ENCODE measurements around the gene ATP1B1. TPM values are rescaled to one million over a fixed set of nuclear protein-coding genes. Genes with fewer than 3 reads are reported as not detected.

Gene ATP1B1
- total and polyA plus RNA-seq, 2 experiments from 2014 or later, result 6.9 to 16.1 TPM

GRCh38 chr1:169072945-169073725 is 33.4 kb upstream of the ATP1B1 start:
- in situ Hi-C loops (cut with MboI), result no loop called here
- TF ChIP-seq EZH2 (IDR thresholded peaks at IDR 0.05; ENCODE audit: insufficient read depth, poor library complexity, severe bottlenecking) (no peak), EZH2phosphoT487 (IDR thresholded peaks at IDR 0.05; ENCODE audit: insufficient read depth, low read depth) (no peak)
- H3K9me2 ChIP-seq (ENCODE audit: insufficient read depth), result no peaks in the 10 kb centered on the region; the same call in 1 of the 2 replicates
- no peak for DNase-seq
- H2AFZ ChIP-seq, result no peak overlapping the region
- no peaks in the 10 kb centered on the region for H3K4me1 ChIP-seq (ENCODE audit: insufficient read depth)
- H3F3A ChIP-seq (ENCODE audit: insufficient read depth), result no peaks in the 10 kb centered on the region
- H3K4me3 ChIP-seq, result no peak overlapping the region
- no peak overlapping the region for H3K27ac ChIP-seq
- H3K27me3 ChIP-seq (replicated peaks; ENCODE audit: insufficient read depth), result no peaks in the 10 kb centered on the region; the same call in 1 of the 2 replicates
- no peaks in the 10 kb centered on the region for H3K36me3 ChIP-seq (ENCODE audit: low read depth)
- no peak overlapping the region for H3K4me2 ChIP-seq (ENCODE audit: unreplicated experiment)
- no peak overlapping the region for H3K9ac ChIP-seq
- 30 to 34% methylated on average over 6 of the region's 6 CpGs for WGBS, 2 experiments (ENCODE audit: low coverage in 1 of 2, low lambda C conversion rate in 2 of 2, missing lambda C conversion rate in 2 of 2)
- no peaks in the 10 kb centered on the region for H3K9me3 ChIP-seq (ENCODE audit: low read depth)
- H3K79me2 ChIP-seq (ENCODE audit: insufficient read depth), result no peaks in the 10 kb centered on the region
- H4K20me1 ChIP-seq (ENCODE audit: insufficient read depth), result no peaks in the 10 kb centered on the region

- H3K9me3 ChIP-seq (ENCODE audit: low read depth), result no peaks in the 10 kb centered on the region
- H3K4me3 ChIP-seq, result no peak overlapping the region
- no peaks in the 10 kb centered on the region for H3K27me3 ChIP-seq (replicated peaks; ENCODE audit: insufficient read depth)
- no peaks in the 10 kb centered on the region; the same call in 1 of the 2 replicates for H3K9me2 ChIP-seq (ENCODE audit: insufficient read depth)
- H3K79me2 ChIP-seq (ENCODE audit: insufficient read depth), result no peaks in the 10 kb centered on the region
- no peak overlapping the region for H2AFZ ChIP-seq
- TF ChIP-seq EZH2 (IDR thresholded peaks at IDR 0.05; ENCODE audit: insufficient read depth, poor library complexity, severe bottlenecking) (no peak), EZH2phosphoT487 (IDR thresholded peaks at IDR 0.05; ENCODE audit: insufficient read depth, low read depth) (no peak)
- no peak overlapping the region for H3K4me2 ChIP-seq (ENCODE audit: unreplicated experiment)
- no peaks in the 10 kb centered on the region for H3K4me1 ChIP-seq (ENCODE audit: insufficient read depth)
- in situ Hi-C loops (cut with MboI), result no loop called here
- 0% methylated on average over 1 of the region's 1 CpG for WGBS, 2 experiments (ENCODE audit: low coverage in 1 of 2, low lambda C conversion rate in 2 of 2, missing lambda C conversion rate in 2 of 2)
- H4K20me1 ChIP-seq (ENCODE audit: insufficient read depth), result no peaks in the 10 kb centered on the region
- H3K36me3 ChIP-seq (ENCODE audit: low read depth), result no peaks in the 10 kb centered on the region
- H3F3A ChIP-seq (ENCODE audit: insufficient read depth), result no peaks in the 10 kb centered on the region
- DNase-seq, result no peak
- no peak overlapping the region for H3K9ac ChIP-seq
- H3K27ac ChIP-seq, result no peak overlapping the region
These were observed 28.2 kb upstream of the ATP1B1 start for GRCh38 chr1:169078163-169078883.

- TF ChIP-seq EZH2 (IDR thresholded peaks at IDR 0.05; ENCODE audit: insufficient read depth, poor library complexity, severe bottlenecking) (no peak), EZH2phosphoT487 (IDR thresholded peaks at IDR 0.05; ENCODE audit: insufficient read depth, low read depth) (no peak)
- DNase-seq, result no peak
- Histone ChIP-seq H3K4me1 (ENCODE audit: insufficient read depth) (no peaks in the 10 kb centered on the region), H3K9me2 (ENCODE audit: insufficient read depth) (no peaks in the 10 kb centered on the region), H3K9me3 (ENCODE audit: low read depth) (no peaks in the 10 kb centered on the region), H3K4me3 (no peak overlapping the region), H3K27me3 (replicated peaks; ENCODE audit: insufficient read depth) (no peaks in the 10 kb centered on the region), H3K27ac (no peak overlapping the region), H3K79me2 (ENCODE audit: insufficient read depth) (no peaks in the 10 kb centered on the region), H3K36me3 (ENCODE audit: low read depth) (no peaks in the 10 kb centered on the region), H2AFZ (no peak overlapping the region), H3K9ac (no peak overlapping the region), H3K4me2 (ENCODE audit: unreplicated experiment) (no peak overlapping the region), H3F3A (ENCODE audit: insufficient read depth) (no peaks in the 10 kb centered on the region), H4K20me1 (ENCODE audit: insufficient read depth) (no peaks in the 10 kb centered on the region)
- in situ Hi-C loops (cut with MboI), result no loop called here
- 76 to 79% methylated on average over 5 of the region's 5 CpGs for WGBS, 2 experiments (ENCODE audit: low coverage in 1 of 2, low lambda C conversion rate in 2 of 2, missing lambda C conversion rate in 2 of 2)
These were observed 24.9 kb upstream of the ATP1B1 start for GRCh38 chr1:169081503-169082123.

GRCh38 chr1:169085911-169086310 is 20.6 kb upstream of the ATP1B1 start:
- Histone ChIP-seq H3K27ac (no peak overlapping the region), H3K79me2 (ENCODE audit: insufficient read depth) (no peaks in the 10 kb centered on the region), H2AFZ (no peak overlapping the region), H3K9me2 (ENCODE audit: insufficient read depth) (no peaks in the 10 kb centered on the region), H3K4me2 (ENCODE audit: unreplicated experiment) (no peak overlapping the region), H3K9ac (no peak overlapping the region), H4K20me1 (ENCODE audit: insufficient read depth) (no peaks in the 10 kb centered on the region), H3K4me3 (no peak overlapping the region), H3K9me3 (ENCODE audit: low read depth) (no peaks in the 10 kb centered on the region), H3K27me3 (replicated peaks; ENCODE audit: insufficient read depth) (no peaks in the 10 kb centered on the region), H3K4me1 (ENCODE audit: insufficient read depth) (no peaks in the 10 kb centered on the region), H3K36me3 (ENCODE audit: low read depth) (no peaks in the 10 kb centered on the region), H3F3A (ENCODE audit: insufficient read depth) (no peaks in the 10 kb centered on the region)
- in situ Hi-C loops (cut with MboI), result no loop called here
- 47 to 59% methylated on average over 2 of the region's 2 CpGs for WGBS, 2 experiments (ENCODE audit: low coverage in 1 of 2, low lambda C conversion rate in 2 of 2, missing lambda C conversion rate in 2 of 2)
- TF ChIP-seq EZH2phosphoT487 (IDR thresholded peaks at IDR 0.05; ENCODE audit: insufficient read depth, low read depth) (no peak), EZH2 (IDR thresholded peaks at IDR 0.05; ENCODE audit: insufficient read depth, poor library complexity, severe bottlenecking) (no peak)
- DNase-seq, result no peak

All from GM23248 (cell line).